Skin of body (tissue), 2 donors: ENCODE results near the gene SLC35F1. TPM values are rescaled to one million over a fixed set of nuclear protein-coding genes. Genes with fewer than 3 reads are reported as not detected.

ENCODE experiments used
- DNase-seq: peaks from one replicate; lab custom pipeline; 2025; lab: John Stamatoyannopoulos, UW
- total RNA-seq: library from RNA; depleted of rRNA; stranded (reverse); fragments of >200 nt; gene quantifications from one replicate; pipeline ENCODE4 v1.2.3, GENCODE V29; 2014

SLC35F1 gene
- total RNA-seq, 1 donor from 2014 or later: 3.1 TPM

DNA sequence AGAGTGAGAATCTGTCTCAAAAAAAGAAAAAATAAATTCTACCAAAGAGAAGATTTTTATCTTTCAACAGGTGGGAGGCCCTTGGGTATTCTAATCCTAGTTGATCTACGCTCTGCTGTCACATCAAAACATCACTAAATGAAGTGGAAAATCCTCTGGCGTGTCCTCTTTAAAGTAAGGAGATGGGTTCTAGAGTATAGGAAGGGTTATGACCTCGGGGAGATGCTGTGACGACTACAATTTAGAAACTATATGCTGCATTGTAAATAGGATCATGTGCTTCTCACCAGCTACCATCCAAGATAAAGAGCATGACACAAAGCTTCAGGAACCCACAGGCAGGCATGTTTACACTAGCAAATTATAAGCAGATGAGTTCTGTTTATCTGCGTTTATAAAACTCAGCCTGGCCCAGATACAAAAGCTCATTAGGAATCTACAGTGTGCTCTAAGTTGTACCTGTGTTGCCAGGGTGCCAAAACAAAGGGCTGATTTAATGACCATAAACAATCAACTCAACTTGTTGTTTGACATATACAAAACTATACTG lies 443.9 kb downstream of the SLC35F1 start:
- DNase-seq: no peak

DNA sequence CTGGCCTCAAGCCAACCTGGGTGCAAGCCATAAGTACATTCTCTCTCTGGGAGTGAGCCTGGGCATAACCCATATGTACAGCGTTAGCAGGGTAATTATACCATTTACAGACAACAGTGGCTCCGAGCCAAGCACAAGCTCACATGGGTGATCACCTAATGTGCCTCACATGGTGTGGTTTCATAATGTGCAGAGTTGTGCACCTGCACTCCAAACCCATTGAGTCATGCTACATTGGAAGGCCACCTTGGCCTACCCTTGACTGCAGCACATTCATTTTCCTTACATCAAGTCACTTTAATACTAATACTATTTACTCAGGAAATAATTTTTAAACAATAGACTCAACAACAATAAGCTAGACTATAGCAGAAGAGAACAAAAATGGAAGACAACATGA lies 446.5 kb downstream of the SLC35F1 start:
- DNase-seq: no peak

DNA sequence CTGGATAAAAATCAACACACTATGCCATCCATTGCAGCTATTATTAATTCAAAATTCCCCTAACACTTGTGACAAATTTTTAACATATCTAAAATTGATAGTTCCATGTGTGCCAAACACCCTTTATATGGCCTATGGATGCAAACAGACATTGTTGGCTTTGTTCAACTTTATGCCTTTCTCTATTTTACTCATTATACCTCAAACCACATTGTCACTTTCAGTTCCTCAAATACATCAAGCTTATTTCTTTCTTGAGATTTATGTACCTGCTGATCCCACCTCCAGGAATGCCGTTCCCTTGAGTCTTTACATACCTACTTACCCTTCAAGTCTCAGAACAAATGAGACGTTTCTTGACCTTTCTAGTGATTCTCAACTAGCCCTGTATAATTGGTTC lies 447.6 kb downstream of the SLC35F1 start:
- DNase-seq: no peak

DNA sequence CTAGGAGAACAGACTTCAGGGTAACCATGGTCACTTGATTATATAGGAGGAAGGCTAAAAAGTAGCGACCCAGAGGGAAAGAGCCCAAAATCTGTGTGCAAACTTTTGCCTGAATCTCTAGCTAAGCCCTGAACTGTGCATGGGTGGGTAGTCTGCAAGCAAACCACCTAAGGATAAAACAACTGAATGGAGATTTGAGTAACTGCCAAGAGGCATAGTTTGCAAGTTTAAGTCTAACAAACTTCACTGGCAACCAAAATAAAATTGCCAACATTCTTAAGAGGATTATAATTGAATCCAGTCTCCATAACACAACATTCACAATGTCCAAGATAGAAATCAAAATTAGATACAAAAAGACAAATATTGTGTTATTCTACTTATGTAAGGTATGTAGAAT lies 449.0 kb downstream of the SLC35F1 start:
- DNase-seq: no peak

DNA sequence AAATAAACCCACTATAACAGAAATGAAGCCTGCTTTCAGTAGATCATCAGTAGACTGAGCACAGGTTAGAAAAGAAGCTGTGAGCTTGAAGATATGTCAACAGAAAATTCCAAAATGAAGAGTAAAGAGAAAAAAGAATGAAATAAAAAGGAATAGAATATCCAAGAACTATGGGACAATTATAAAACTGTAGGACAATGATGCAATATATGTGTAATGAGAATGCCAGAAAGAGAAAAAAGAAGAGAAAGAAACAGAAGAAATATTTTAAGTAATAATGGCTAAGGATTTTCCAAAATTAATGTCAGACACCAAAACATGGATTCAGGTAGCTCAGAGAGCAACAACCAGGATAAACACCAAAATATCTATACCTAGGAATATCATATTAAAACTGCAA lies 449.6 kb downstream of the SLC35F1 start:
- no peak for DNase-seq

Other genes with a start within 250 kb of the SLC35F1 start
- gene NUS1, start 231.8 kb upstream of the SLC35F1 start, total RNA-seq: 17.4 TPM